Measurements from ENCODE around the gene FADS3. TPM values are rescaled to one million over a fixed set of nuclear protein-coding genes. Genes with fewer than 3 reads are reported as not detected.

Gene FADS3
- total and polyA plus RNA-seq, 9 of the 15 experiments (the other 6 are each of a cell fraction or from before 2014, with no cell fraction given): 0.97 to 148 (median 92.7) TPM

DNA sequence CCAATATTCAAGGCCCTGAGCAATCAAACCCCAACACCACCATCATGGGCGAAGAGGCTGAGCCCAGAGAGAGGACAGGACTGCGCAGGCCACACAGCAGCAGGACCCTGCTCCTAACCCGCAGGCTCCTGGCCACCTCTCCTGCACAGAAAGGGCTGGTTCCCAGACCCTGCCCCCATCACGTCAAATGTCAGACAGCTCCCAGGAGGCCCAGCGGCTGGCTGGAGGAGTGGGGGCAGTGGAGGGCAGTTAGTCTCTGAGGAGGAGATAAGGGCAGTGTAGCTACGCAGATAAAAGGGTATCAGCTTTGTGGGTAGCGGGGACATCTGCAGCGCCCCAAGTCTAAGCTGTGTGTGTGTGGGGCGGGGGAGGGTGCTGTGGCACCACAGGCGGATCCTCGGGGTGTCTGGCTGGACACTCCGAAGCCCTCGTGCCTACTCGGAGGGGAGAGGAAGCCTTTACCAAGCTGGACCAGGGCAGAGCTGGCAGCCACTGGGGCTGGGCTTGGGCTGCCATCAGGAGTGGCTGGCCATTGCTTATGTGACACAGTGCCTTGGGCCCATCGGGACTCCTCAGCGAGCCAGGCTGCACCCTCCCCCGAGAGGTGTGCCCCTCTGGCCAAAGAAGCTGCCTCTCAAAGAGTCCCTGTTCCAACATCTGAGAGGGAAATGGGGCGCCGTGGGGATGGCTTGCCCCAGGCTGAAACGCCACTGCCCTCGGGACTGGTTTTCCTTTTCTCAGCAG, 21.5 kb downstream of the FADS3 start (continued):
- TF ChIP-seq, protein P1, sequence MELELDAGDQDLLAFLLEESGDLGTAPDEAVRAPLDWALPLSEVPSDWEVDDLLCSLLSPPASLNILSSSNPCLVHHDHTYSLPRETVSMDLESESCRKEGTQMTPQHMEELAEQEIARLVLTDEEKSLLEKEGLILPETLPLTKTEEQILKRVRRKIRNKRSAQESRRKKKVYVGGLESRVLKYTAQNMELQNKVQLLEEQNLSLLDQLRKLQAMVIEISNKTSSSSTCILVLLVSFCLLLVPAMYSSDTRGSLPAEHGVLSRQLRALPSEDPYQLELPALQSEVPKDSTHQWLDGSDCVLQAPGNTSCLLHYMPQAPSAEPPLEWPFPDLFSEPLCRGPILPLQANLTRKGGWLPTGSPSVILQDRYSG (tag; conservative IDR thresholded peaks at IDR 0.05; ENCODE audit: low read depth): peak; percentile 39; the same call in 1 of the 2 replicates
- TF ChIP-seq RBM14 (IDR thresholded peaks at IDR 0.05; ENCODE audit: borderline replicate concordance, insufficient read depth, low read depth, low read length): no peak
- TF ChIP-seq SMARCE1 (IDR thresholded peaks at IDR 0.05): peak; percentile 91
- peak; percentile 98 for TF ChIP-seq CBFA2T3 (IDR thresholded peaks at IDR 0.05)
- TF ChIP-seq MYC (IDR thresholded peaks at IDR 0.05; ENCODE audit: low read depth, low read length): peak; percentile 68; the same call in 1 of the 2 replicates
- no peak for TF ChIP-seq MYC (CRISPR knock-in tag; IDR thresholded peaks at IDR 0.05; ENCODE audit: borderline replicate concordance, low read depth)
- TF ChIP-seq NFE2L1 (tag; IDR thresholded peaks at IDR 0.05; ENCODE audit: borderline replicate concordance, low read depth): no peak
- no peak for TF ChIP-seq TAF15 (IDR thresholded peaks at IDR 0.05; ENCODE audit: low read depth, low read length)
- TF ChIP-seq POLR2A (conservative IDR thresholded peaks at IDR 0.05): peak; percentile 66; the same call in 1 of the 2 replicates
- no peak for TF ChIP-seq PHF20 (IDR thresholded peaks at IDR 0.05; ENCODE audit: partially characterized antibody)
- TF ChIP-seq, protein P2, sequence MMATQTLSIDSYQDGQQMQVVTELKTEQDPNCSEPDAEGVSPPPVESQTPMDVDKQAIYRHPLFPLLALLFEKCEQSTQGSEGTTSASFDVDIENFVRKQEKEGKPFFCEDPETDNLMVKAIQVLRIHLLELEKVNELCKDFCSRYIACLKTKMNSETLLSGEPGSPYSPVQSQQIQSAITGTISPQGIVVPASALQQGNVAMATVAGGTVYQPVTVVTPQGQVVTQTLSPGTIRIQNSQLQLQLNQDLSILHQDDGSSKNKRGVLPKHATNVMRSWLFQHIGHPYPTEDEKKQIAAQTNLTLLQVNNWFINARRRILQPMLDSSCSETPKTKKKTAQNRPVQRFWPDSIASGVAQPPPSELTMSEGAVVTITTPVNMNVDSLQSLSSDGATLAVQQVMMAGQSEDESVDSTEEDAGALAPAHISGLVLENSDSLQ (IDR thresholded peaks at IDR 0.05): peak; percentile 92
- TF ChIP-seq BMI1 (IDR thresholded peaks at IDR 0.05; ENCODE audit: low read length): no peak
- no peak for TF ChIP-seq ZNF146 (CRISPR knock-in tag; IDR thresholded peaks at IDR 0.05; ENCODE audit: unreplicated experiment)
- TF ChIP-seq PTBP1 (IDR thresholded peaks at IDR 0.05; ENCODE audit: low read depth, low read length): no peak
- TF ChIP-seq ZNF263 (CRISPR knock-in tag; IDR thresholded peaks at IDR 0.05; ENCODE audit: borderline replicate concordance): peak; percentile 22; the same call in 1 of the 2 replicates
- peak; percentile 72; the same call in 1 of the 2 replicates for TF ChIP-seq NFRKB (IDR thresholded peaks at IDR 0.05; ENCODE audit: low read depth)

All from K562 (cell line).